Measurements from ENCODE around the gene NPFFR2. TPM values are rescaled to one million over a fixed set of nuclear protein-coding genes. Genes with fewer than 3 reads are reported as not detected.

NPFFR2 gene
- total and polyA plus RNA-seq, 2 experiments from 2014 or later = 0.28 to 2.9 TPM

GRCh38 chr4:72016011-72016410 lies 15.8 kb upstream of the NPFFR2 start (continued):
- TF ChIP-seq, protein P1, sequence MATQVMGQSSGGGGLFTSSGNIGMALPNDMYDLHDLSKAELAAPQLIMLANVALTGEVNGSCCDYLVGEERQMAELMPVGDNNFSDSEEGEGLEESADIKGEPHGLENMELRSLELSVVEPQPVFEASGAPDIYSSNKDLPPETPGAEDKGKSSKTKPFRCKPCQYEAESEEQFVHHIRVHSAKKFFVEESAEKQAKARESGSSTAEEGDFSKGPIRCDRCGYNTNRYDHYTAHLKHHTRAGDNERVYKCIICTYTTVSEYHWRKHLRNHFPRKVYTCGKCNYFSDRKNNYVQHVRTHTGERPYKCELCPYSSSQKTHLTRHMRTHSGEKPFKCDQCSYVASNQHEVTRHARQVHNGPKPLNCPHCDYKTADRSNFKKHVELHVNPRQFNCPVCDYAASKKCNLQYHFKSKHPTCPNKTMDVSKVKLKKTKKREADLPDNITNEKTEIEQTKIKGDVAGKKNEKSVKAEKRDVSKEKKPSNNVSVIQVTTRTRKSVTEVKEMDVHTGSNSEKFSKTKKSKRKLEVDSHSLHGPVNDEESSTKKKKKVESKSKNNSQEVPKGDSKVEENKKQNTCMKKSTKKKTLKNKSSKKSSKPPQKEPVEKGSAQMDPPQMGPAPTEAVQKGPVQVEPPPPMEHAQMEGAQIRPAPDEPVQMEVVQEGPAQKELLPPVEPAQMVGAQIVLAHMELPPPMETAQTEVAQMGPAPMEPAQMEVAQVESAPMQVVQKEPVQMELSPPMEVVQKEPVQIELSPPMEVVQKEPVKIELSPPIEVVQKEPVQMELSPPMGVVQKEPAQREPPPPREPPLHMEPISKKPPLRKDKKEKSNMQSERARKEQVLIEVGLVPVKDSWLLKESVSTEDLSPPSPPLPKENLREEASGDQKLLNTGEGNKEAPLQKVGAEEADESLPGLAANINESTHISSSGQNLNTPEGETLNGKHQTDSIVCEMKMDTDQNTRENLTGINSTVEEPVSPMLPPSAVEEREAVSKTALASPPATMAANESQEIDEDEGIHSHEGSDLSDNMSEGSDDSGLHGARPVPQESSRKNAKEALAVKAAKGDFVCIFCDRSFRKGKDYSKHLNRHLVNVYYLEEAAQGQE (IDR thresholded peaks at IDR 0.05; ENCODE audit: unreplicated experiment) = no peak
- TF ChIP-seq NANOG (IDR thresholded peaks at IDR 0.05; ENCODE audit: borderline replicate concordance) (no peak), CTCF (conservative IDR thresholded peaks at IDR 0.05; ENCODE audit: low read depth in 2 of 2) (no peak), JUNB (IDR thresholded peaks at IDR 0.05; ENCODE audit: unreplicated experiment) (no peak), EZH2phosphoT487 (IDR thresholded peaks at IDR 0.05; ENCODE audit: unreplicated experiment) (no peak), ZNF331 (CRISPR knock-in tag; IDR thresholded peaks at IDR 0.05; ENCODE audit: low read depth) (no peak), STAT1 (IDR thresholded peaks at IDR 0.05; ENCODE audit: unreplicated experiment) (no peak), EZH2 (IDR thresholded peaks at IDR 0.05; ENCODE audit: low read depth, unreplicated experiment) (no peak), POLR2AphosphoS5 (IDR thresholded peaks at IDR 0.05; ENCODE audit: low read depth) (no peak)

DNA sequence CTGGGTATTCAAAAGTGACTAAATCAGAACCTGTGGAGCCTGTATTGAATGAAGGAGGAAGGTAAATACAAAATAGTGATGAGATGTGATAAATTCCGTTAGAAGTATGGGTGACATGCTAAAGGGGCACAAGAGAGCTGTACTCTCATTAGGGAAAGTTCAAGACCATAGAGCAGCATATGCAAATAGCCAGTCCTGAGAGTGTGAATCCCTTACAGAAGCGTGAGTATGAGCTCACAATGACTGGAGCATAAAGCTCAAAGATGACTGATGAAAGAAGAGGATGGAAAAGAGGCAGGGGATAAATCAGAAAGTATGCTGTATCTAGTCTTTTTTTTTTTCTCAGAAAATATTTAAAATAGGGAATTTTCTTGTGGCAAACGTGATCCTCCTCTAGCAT lies 12.1 kb upstream of the NPFFR2 start:
- no peaks in the 10 kb centered on the region for H3K4me1 Mint-ChIP-seq
- H3K9me3 Mint-ChIP-seq = no peaks in the 10 kb centered on the region
- DNase-seq (ENCODE audit: low spot score) = no peak
- H3K4me3 Mint-ChIP-seq = no peak overlapping the region
- no peak for TF ChIP-seq CTCF (conservative IDR thresholded peaks at IDR 0.05; ENCODE audit: low read depth in 2 of 2)
- no peak for TF ChIP-seq ZNF462 (CRISPR knock-in tag; IDR thresholded peaks at IDR 0.05)
- no peak for TF ChIP-seq CREB1 (CRISPR knock-in tag; IDR thresholded peaks at IDR 0.05; ENCODE audit: low read depth)
- no peak for TF ChIP-seq POLR2AphosphoS5 (IDR thresholded peaks at IDR 0.05; ENCODE audit: low read depth)
- no peak for TF ChIP-seq JUNB (IDR thresholded peaks at IDR 0.05; ENCODE audit: unreplicated experiment)
- Histone ChIP-seq H2AFZ (no peak overlapping the region), H3K4me2 (no peak overlapping the region), H3K79me2 (replicated peaks; ENCODE audit: insufficient read depth) (no peaks in the 10 kb centered on the region), H3K27ac (ENCODE audit: low read depth) (no peak overlapping the region), H3F3A (replicated peaks; ENCODE audit: low read depth) (no peaks in the 10 kb centered on the region), H3K27me3 (ENCODE audit: insufficient read depth) (no peaks in the 10 kb centered on the region), H3K4me3 (no peak overlapping the region), H4K20me1 (replicated peaks; ENCODE audit: insufficient read depth) (no peaks in the 10 kb centered on the region), H3K4me1 (ENCODE audit: insufficient read depth) (no peaks in the 10 kb centered on the region), H3K36me3 (ENCODE audit: insufficient read depth) (no peaks in the 10 kb centered on the region), H3K9me2 (ENCODE audit: insufficient read depth) (no peaks in the 10 kb centered on the region)
- H3K36me3 Mint-ChIP-seq (ENCODE audit: low read depth) = no peaks in the 10 kb centered on the region
- H3K27ac Mint-ChIP-seq = no peak overlapping the region
- no peaks in the 10 kb centered on the region for H3K27me3 Mint-ChIP-seq (ENCODE audit: insufficient read depth, low read depth, poor library complexity)
- ATAC-seq = no peak

Data from GM23338 (cell line).